GM21786 (cell line): Measurements from ENCODE around the gene RSU1.

Source experiments
- ATAC-seq: cut with Tn5 transposase; IDR thresholded peaks from one replicate; pipeline ENCODE4 v1.9.1; 2021; ENCODE audit not compliant: unreplicated experiment

RSU1 gene

DNA sequence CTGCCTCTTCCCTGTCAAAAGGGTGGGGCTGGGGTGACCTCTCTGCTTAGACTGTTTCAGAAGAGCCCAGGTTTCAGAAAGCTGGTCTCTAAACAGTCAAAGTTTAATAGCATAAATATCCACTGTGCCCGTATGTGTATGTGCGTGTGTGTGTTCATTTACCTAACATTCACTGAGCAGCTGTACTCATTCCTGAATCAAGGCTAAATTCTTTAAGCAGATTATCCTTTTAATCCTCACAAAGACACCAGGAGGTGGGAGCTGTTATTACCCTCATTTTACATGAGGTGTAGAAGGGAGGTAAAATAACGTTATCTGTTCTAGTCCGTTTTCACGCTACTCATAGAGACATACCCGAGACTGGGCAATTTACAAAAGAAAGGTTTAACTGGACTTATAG lies 72.2 kb downstream of the RSU1 start:
- ATAC-seq, result no peak

DNA sequence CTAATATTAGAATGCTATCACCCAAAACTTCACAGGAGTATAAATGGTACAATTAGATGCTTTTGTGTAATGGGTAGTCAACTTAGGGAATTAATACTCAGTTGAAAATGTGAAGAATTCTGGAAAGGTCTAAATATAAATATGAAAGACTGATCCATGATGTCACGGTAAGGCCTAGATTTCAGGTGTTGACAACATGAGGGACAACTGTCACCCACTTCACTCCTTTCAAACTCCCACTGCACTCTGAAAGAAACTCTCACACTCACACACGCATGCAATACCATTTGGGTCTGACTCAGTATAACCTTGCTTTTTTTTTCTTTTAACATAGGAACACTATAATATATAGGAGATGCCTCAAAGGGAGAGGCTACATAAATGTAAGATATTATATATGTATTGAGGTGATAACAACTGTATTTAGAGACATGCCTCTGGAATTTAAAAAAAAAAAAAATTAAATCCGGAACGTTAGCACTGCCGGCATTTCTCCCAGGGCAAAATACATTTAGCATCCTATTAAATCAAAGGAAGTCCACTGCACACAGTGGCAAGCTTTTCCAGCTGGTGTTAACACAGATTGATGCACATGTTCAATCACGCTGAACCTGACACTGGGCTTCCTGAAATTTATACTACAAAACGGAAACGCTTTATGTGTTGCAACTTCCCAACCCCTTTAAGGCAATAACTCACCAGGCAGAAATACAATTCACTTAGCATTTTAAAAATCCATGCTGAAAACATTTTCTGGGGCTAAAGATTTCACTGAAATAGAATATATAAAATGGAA lies 74.9 kb downstream of the RSU1 start:
- no peak for ATAC-seq

DNA sequence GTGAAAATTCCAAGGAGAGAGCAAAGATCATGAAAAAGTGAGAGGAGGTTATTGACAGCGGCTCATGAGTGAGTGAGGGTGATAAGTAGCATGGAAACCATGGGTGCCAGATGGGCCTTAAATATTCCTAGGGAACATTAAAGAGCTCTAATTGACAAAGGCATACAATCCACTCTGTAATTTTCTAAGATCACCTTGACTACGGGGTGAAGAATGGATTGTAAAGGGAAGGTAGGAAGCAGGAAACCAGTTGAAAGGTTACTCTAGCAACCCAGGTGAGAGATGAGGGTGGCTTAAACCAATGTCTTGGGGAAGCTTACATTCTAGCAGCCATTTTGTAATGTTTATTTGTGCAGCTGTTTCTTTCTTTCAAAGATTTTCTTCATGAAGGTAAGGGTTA lies 75.7 kb downstream of the RSU1 start:
- no peak for ATAC-seq

DNA sequence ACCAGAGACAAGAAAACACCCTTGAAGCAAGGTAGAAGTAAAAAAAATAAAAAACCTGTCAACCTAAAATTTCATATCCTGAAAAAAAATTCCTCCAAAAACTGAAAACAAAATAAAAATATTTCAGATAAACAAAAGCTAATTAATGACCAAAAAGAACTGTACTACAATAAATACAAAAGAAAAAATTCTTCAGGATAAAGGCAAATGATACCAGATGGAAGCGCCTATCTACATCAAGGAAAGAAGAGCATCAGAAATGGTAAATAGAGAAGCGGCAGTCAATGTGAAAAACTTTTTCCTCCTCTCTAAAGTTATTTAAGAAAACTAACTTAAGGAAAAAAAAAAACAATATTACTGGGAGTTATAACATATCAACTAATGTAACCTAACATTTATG lies 79.8 kb downstream of the RSU1 start:
- ATAC-seq, result no peak

DNA sequence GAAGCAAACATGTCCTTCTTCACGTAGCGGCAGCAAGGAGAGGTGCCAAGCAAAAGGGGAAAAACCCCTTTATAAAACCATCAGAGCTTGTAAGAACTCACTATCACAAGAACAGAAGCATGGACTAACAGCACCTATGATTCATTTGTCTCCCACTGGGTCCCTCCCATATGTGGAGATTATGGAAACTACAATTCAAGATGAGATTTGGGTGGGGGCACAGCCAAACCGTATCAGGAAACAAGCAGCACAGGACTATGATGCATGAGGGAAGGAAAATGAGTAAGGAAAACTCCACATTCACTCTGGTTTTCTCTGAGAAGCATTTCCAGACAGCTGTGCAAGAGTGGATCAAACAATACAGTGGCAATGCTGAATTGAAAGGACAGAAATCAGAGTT lies 81.6 kb downstream of the RSU1 start:
- ATAC-seq, result no peak

DNA sequence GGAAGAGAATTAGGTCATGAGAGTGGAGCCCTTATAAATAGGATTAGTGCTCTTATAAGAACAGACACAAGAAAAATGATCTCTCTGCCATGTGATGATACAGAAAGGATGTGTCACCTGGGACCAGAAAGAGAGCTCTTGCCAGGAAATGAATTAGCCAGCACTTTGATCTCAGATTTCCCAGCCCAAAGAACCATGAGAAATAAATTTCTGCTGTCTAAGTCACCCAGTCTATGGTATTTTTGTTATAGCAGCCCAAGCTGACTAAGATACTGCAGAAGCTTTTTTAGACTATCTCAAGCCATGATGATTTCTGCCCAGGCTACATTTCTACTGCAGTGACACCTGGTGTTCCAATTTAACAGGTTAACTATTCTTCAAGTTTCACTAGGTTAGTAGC lies 84.8 kb downstream of the RSU1 start:
- ATAC-seq, result no peak

DNA sequence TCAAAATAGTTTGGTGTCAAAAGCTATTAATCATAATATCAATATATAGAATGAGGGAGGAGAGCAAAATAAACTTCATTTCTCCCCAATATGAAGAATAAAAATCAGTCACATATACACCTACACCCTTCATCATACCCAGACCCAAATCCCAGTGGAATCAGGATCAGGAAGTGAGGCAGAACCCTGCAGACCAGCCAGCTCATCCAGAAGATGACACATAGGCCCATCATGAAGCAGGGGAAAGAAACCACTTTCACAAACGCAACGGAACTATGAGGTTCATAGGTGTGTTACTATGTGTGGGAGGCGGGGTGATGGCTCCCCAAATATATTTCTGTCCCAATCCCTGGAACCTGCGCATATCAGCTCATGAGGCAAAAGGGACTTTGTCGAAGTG lies 89.0 kb downstream of the RSU1 start:
- ATAC-seq, result no peak

DNA sequence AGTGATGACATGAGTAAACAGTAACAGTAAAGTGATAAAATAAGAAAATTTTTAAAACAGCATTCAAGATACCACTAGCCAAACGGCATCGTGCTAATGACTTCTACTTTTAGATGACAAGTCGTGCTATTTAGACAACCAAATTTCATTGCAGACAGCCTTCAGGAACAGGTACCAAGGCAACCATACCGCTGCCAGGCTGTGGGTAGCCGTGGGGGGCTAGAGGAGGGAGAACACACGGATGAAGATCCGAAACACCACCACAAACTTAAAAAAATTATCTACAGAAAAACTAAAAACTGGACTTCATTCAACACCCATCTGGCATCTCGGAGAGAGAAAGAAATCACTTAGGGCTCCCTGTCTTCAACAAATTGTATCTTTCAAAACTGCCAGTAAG lies 89.6 kb downstream of the RSU1 start:
- no peak for ATAC-seq

DNA sequence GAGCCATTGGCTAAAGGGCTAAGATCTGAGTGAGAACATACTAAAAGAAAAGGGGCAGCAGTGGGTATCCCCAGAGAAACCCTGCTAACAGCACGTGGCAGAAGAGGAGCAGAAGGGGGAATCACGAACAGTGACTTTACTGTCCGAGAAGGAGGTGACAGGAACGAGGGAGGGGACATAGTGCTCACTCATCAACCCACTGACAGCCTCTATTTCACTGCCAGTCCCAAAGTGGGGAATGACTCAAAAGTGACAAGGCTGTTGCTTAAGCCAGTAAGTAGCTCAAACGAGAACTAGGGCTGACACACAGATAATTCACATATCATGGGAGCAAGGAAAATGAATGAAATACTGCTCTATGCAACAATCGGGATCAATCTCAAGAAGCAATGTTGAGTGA lies 92.7 kb downstream of the RSU1 start:
- no peak for ATAC-seq

DNA sequence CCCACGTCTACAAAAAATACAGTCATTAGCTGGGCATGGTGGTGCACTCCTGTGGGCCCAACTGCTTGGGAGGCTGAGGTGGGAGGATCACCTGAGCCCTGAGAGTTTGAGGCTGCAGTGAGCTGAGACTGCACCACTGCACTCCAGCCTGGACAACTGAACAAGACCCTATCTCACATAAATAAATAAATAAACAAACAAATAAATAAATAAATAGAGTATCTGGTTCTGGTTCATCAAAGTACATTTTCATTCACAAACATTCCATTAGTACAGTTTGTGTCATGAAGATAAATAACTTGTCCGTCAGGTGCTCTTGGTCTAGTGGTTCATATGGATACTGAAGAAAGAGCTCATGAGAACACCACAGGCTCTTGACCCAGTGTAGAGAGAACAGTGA lies 96.4 kb downstream of the RSU1 start:
- ATAC-seq, result no peak

DNA sequence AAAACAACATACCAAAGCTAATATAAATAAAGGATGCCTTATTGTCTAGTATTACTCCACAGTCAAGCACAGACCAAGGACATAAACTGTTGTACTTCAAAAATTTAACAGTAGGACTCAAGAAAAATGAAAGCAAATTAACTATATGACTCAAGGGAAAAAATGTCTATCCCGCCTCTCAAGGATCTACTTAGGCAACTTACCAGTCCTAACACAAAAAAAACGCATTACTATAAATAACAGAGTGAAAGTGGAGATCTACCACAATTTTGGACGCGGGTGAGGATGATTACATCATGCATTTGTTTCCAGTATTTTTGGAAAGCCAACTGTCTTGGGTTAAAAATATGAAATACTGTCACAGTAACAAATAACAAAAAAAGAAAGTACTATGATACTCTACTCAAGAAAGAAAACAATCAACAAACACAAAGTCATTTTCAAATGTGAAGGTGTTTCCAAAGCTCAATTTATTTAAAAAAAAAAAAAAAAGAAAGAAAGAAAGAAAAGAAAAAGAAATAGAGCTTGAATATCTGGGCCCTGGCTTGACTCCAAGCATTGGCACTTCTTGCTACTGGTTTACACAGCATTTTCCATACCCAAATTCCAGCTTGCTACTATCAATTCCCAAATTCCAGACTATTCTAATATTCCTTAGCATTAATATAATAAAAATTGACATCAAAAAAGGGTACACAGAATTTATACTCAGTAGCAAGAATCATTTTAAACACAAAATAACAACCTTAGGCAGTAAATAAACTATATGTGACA lies 99.4 kb downstream of the RSU1 start:
- no peak for ATAC-seq

DNA sequence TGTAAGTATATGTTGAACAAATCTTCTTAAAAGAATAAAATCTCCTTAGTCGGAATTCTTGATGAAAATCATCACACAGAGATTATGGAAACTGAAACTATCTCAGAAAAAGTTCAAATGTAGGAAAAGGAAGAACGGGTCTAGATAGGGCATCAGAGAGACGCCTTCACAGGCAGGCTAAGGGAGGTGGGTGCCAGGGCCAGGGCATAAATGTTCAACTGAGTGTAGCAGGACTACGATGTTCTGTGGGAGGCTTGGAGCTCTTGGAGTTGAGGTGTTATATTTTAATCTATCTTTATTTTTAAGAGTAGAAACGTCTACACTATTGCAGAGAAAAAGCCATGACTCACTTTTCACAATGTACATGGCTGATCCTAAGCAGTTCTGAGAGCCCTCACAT lies 101.2 kb downstream of the RSU1 start:
- ATAC-seq, result no peak

DNA sequence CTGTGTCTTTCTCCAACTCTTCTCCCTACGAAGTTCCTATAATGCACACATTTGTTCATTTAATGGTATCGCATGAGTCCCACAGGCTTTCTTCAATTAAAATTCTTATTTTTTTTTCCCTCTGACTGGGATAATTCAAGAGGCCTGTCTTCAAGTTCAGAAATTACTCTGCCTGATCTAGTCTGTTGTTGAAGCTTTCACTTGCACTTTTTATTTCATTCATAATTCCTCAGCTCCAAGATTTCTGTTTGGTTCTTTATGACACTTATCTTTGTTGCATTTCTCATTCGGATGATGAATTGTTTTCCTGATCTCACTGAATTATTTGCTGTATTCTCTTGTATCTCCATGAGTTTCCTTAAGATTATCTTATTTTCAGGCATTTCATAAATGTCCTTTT lies 103.9 kb downstream of the RSU1 start:
- ATAC-seq, result no peak

DNA sequence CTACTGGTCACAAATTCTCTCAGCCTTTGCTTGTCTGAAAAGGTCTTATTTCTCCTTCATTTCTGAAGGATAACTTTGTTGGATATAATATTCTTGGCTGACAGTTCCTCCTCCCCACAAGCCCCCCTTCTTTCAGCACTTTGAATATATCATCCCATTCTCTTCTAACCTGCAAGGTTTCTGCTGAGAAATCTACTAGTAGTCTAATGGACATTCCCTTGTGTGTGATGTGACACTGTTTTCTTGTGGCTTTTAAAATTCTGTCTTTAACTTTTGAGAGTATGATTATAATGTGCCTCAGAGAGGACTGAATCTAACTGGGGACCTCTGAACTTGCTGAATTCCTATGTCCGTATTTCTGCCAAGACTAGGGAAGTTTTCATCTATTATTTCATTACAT lies 104.3 kb downstream of the RSU1 start:
- no peak for ATAC-seq

DNA sequence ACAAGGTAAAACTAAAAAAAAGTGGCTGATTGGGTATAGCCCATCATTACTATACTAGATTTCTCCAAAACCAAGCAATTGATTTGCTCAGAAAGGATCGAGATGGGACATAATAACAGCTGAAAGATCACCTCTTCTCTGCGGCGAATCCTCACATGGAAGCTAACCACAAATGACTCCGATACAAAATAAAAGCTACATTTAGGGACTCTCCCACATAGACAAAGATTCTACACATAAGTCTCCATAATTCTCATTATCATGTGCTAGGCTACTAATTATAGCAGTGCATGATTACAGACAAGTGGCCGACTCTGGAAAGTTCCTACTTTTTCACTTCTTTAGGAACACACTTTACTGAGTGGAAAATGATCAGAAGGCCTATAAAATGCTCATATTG lies 116.9 kb downstream of the RSU1 start:
- ATAC-seq, result no peak

DNA sequence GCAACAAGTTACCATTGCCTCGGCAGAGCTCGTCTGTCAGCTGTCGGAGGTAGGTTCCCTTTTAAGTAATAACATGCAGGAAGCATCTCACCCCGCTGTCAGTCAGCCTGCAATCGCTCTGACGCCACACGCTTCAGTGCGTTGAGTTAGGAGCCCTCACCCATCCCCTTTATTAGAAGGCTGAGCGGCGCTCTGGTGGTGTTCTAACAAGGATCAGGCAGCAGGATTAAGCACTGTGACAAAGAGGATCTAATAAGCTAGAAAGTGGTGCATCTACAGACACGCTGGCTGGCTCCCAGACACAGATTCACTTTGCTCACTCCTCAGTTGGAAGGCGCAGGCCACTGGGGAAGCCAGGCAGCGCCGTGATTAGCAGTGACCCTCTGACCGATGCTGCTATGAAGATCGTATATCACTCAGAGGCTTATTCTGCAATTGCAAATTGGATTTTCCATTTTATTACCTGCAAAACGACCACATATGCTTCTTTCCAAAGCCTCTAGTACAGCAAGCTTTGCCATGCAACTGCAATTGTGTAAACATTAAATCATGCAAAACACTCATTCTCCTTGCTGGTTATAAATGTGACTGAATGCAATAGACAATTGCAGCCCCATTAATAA lies 117.7 kb downstream of the RSU1 start:
- no peak for ATAC-seq

DNA sequence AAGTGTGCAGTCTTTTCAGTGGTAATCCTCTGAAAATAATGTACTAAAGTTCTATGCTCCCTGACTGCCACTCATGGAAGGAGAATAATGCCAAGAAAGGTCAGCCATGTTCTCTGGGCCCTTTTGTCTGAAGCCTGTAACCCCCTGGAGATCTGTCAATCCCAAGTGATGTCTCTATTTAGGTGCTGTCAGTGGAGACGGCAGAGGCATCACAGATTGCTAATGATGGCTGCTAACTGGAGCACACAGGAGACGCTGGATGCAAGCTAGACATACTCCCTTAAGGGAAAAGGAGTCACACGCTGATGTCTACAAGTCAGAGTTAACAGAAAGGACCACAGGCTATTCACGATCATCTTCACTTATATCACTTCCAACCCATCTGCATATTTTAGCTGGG lies 118.8 kb downstream of the RSU1 start:
- no peak for ATAC-seq

DNA sequence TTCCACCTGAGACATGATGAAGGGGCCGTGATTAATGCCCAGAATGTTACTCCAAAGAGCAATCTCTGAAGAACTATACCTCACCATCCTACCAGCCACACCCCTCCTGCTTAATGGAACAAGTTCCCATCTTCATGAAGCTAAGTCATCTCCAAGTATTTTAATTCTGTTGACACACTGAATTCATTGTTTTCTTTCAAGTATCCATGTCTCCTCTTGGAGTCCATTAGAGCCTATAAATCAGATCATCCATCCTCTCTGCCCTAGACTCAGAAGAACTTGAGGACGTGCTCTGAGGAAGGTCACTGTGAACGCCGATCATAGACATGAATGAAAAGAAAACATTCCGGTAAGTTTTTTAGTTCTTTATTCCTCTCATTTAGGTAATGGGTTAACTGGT lies 126.8 kb downstream of the RSU1 start:
- no peak for ATAC-seq

DNA sequence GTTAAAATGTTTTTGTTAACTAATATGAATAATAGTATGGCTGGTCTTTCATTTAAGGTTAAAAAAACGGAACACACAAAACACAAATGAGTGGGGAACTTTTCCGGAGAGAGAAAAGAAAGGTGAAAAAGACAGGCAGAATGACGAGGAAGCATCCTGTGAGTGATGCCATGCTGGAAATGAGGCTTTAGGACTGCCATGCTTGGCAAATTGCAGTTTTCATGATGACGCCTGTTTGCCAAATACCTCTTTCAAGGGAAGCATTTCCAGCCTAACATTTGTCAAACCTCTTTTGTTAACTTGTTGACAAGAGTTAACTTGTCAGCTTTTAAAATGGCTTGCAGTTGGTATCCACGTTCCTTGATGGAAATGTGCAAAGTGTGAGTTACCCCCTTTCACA lies 127.5 kb downstream of the RSU1 start:
- ATAC-seq, result no peak

DNA sequence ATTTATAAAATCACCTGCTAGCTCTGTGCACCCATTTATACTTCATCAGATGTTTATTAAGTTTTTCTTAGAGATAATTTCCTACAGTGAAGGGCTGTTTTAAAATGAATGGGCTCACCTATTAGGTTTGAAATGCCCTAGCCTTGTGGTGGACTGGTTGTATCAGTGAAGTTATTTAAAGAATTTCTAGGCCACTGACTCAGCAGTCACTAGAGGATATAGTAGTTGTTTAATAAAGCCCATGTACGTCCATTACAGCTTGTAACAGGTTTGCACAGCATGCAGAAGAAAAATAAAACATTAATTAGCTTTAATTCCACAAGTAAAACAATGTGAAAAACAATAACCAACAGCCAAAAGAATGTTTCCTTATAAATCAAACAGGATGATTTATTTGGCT lies 128.0 kb downstream of the RSU1 start:
- no peak for ATAC-seq

DNA sequence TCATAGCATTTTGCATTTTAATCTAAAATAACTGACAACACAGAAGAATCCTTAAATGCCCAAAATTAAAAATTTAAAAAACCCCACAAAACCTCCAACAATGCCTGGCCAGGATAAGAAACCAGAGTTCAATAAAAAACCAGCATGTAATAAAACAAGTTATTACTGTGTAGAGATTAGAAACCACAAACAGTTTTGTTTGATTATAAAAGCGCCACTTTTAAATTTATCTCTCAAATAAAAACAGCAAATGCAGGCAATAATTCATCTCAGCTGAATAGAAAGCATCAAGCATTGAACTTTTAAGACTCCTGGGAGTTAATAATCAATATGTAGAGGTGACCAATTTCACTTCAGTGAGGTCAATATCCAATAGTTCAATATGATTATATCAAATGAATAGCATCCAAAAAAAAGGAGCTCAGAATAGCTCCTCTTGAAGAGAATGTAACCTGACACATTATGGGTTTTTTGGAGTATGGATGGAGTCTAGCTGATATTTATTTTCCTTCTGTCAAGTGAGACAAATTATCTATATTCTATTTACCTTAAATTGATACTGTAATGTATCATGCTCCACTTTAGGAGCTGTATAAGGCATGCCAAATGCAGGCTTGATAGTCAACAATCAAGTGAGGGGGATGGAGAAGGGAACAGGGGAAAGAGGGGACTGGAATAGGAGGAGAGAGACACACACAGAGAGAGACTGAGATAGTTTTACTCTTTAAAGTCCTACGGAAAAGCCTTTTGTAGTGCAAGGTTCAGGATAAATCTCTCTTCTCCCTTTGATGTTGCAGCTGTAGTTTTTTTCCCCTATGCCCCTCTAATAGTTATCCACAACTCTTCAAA lies 130.9 kb downstream of the RSU1 start:
- no peak for ATAC-seq
